Measurements from ENCODE around the gene GADD45A. TPM values are rescaled to one million over a fixed set of nuclear protein-coding genes. Genes with fewer than 3 reads are reported as not detected.

GADD45A gene
- total RNA-seq, 1 donor from 2014 or later: 36.7 TPM

DNA sequence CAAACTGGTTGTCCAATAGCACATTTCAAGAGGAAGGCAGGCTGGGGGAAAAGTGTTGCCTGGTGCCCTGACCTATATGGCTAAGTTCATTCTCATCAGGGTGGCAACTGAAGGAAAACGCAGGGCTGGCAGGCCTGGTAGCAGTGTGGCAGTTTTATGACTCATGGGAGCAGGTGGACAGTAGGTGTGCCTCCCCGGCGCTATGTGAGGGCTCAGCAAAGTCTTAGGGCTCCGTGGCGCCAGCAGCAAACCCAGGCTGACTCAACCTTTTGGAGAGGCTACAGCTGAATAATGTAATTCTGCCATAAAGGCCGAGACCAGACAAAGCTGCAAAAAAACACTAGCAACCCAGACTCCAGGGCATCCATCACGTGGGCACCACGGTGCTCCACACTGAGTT, 23.6 kb downstream of the GADD45A start:
- no peak for DNase-seq
- no peak overlapping the region for H3K4me3 Mint-ChIP-seq
- H3K27ac Mint-ChIP-seq: no peak overlapping the region
- intact Hi-C loops (cut with micrococcal nuclease): no loop called here
- H3K9me3 Mint-ChIP-seq: no peaks in the 10 kb centered on the region
- H3K36me3 Mint-ChIP-seq (ENCODE audit: low read depth): no peaks in the 10 kb centered on the region
- peaks cover 7% of the 10 kb centered on the region for H3K4me1 Mint-ChIP-seq
- peaks cover 13% of the 10 kb centered on the region for H3K27me3 Mint-ChIP-seq

GRCh38 chr1:67710417-67710816, 25.4 kb downstream of the GADD45A start:
- H3K9me3 Mint-ChIP-seq: no peaks in the 10 kb centered on the region
- intact Hi-C loops (cut with micrococcal nuclease): no loop called here
- H3K4me1 Mint-ChIP-seq: peaks cover 7% of the 10 kb centered on the region
- DNase-seq: no peak
- no peak overlapping the region for H3K4me3 Mint-ChIP-seq
- no peaks in the 10 kb centered on the region for H3K36me3 Mint-ChIP-seq (ENCODE audit: low read depth)
- no peak overlapping the region for H3K27ac Mint-ChIP-seq
- H3K27me3 Mint-ChIP-seq: peaks cover 13% of the 10 kb centered on the region

- Mint-ChIP-seq H3K4me3 (no peak overlapping the region), H3K36me3 (ENCODE audit: low read depth) (no peaks in the 10 kb centered on the region), H3K9me3 (no peaks in the 10 kb centered on the region), H3K27ac (no peak overlapping the region), H3K4me1 (peaks cover 7% of the 10 kb centered on the region), H3K27me3 (peaks cover 11% of the 10 kb centered on the region)
- DNase-seq: no peak
- intact Hi-C loops (cut with micrococcal nuclease): no loop called here
Observed at GRCh38 chr1:67711158-67711854, 26.3 kb downstream of the GADD45A start.

DNA sequence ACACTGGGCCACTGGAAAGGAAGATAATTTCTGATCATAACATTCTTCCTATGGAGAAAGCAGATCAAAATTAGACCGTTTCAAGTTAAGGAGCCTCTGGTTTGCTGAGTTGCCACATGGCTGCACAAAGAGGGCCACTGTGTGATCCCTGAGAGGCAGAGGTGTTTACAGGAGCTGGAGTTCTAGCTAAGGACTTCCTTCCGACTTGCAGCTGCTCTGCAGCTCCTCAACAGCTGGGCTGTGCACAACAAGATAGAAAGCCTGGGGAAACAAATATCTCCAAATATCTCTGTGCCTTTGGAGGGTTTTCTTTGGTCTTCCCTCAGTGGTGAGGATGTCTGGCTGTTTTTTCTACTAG, 26.8 kb downstream of the GADD45A start:
- DNase-seq: no peak
- H3K4me1 Mint-ChIP-seq: peaks cover 7% of the 10 kb centered on the region
- intact Hi-C loops (cut with micrococcal nuclease): no loop called here
- no peaks in the 10 kb centered on the region for H3K9me3 Mint-ChIP-seq
- H3K27me3 Mint-ChIP-seq: peaks cover 10% of the 10 kb centered on the region
- H3K27ac Mint-ChIP-seq: no peak overlapping the region
- H3K4me3 Mint-ChIP-seq: no peak overlapping the region
- no peaks in the 10 kb centered on the region for H3K36me3 Mint-ChIP-seq (ENCODE audit: low read depth)

DNA sequence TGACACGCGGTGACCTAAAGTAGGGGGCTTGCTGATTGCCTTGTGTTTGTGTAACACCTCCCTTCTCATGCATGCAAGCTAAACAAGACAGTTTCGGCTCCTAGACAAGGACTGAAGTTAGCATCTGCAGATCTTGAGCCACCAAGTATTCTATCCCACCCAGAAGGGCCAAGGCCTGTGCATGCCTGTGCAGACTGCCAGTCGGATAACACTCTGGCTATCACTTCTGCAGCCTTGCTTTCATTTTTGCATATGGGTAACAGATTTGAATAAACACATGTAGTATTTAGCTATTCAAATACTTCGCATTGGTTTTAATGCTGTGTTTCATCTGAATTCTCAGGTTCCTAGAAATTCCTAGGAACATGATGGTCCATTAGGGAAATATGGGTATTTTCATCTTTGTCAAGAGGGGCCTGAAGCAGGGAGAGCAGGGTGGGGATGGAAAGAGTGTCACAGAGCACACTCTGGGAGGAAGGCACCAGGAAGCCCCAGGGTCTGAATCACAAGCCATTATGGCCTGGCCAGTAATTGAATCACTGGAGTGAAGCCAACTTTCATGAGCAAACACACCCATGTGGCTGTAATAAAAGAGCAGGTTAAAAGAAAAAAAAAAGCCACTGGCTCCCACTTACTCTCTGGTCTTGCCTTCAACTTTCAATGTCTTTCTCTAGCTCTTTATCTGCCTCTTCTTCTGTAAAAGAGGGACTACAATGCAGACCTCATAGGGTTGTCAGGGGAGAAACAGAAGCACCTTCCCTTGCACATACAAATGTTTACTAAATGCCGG, 28.3 kb downstream of the GADD45A start:
- Mint-ChIP-seq H3K27me3 (peaks cover 10% of the 10 kb centered on the region), H3K9me3 (no peaks in the 10 kb centered on the region), H3K4me1 (peaks cover 7% of the 10 kb centered on the region), H3K27ac (no peak overlapping the region), H3K4me3 (no peak overlapping the region), H3K36me3 (ENCODE audit: low read depth) (no peaks in the 10 kb centered on the region)
- DNase-seq: no peak
- intact Hi-C loops (cut with micrococcal nuclease): no loop called here

DNA sequence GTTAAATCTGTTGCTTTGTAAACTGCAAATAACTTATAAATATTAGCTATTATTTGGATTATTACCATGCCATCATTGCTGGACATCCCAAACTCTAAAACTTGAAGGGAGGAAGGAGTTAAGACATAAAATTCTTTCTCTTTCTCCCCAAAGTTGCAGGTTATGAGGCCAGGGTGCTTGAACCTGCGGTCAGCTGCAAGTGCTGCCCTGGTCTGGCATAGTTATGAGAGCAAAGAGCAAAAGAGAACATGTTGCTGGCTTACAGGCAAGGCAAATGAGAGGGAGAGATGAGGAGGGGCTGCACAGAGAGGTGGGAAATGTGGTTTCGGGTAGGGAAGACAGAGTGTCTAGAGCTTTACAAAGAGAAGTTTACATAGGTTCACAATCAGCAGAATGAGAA, 30.8 kb downstream of the GADD45A start:
- H3K36me3 Mint-ChIP-seq (ENCODE audit: low read depth): no peaks in the 10 kb centered on the region
- intact Hi-C loops (cut with micrococcal nuclease): no loop called here
- peaks cover 7% of the 10 kb centered on the region for H3K4me1 Mint-ChIP-seq
- no peak for DNase-seq
- H3K4me3 Mint-ChIP-seq: no peak overlapping the region
- no peak overlapping the region for H3K27ac Mint-ChIP-seq
- peaks cover 8% of the 10 kb centered on the region for H3K27me3 Mint-ChIP-seq
- no peaks in the 10 kb centered on the region for H3K9me3 Mint-ChIP-seq

DNA sequence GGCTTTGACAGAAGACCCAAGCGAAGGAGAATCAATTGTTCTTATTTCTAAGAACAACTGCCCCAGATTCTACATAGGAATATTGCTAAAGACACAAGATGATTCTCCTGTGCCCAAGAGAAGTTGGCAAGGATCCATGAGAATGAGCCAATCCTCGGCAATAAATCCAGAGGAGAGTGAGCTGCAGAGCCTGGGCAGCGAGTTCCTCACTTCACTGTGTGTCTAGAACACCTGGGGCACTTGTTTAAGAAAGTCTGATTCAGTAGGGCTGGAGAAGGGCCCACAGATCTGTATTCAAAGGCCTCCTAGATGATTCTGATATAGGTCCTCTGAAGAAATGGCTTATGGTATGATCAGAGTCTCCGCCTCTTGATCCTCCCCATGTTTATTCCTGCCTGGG, 31.8 kb downstream of the GADD45A start:
- intact Hi-C loops (cut with micrococcal nuclease): no loop called here
- H3K9me3 Mint-ChIP-seq: no peaks in the 10 kb centered on the region
- H3K36me3 Mint-ChIP-seq (ENCODE audit: low read depth): no peaks in the 10 kb centered on the region
- no peak for DNase-seq
- no peak overlapping the region for H3K4me3 Mint-ChIP-seq
- no peak overlapping the region for H3K27ac Mint-ChIP-seq
- H3K27me3 Mint-ChIP-seq: peaks cover 3% of the 10 kb centered on the region
- peaks cover 4% of the 10 kb centered on the region for H3K4me1 Mint-ChIP-seq

GRCh38 chr1:67717876-67718275, 32.9 kb downstream of the GADD45A start:
- Mint-ChIP-seq H3K27ac (no peak overlapping the region), H3K4me3 (no peak overlapping the region), H3K9me3 (no peaks in the 10 kb centered on the region), H3K4me1 (peaks cover 3% of the 10 kb centered on the region), H3K36me3 (ENCODE audit: low read depth) (no peaks in the 10 kb centered on the region), H3K27me3 (peaks cover 3% of the 10 kb centered on the region)
- intact Hi-C loops (cut with micrococcal nuclease): no loop called here
- no peak for DNase-seq

DNA sequence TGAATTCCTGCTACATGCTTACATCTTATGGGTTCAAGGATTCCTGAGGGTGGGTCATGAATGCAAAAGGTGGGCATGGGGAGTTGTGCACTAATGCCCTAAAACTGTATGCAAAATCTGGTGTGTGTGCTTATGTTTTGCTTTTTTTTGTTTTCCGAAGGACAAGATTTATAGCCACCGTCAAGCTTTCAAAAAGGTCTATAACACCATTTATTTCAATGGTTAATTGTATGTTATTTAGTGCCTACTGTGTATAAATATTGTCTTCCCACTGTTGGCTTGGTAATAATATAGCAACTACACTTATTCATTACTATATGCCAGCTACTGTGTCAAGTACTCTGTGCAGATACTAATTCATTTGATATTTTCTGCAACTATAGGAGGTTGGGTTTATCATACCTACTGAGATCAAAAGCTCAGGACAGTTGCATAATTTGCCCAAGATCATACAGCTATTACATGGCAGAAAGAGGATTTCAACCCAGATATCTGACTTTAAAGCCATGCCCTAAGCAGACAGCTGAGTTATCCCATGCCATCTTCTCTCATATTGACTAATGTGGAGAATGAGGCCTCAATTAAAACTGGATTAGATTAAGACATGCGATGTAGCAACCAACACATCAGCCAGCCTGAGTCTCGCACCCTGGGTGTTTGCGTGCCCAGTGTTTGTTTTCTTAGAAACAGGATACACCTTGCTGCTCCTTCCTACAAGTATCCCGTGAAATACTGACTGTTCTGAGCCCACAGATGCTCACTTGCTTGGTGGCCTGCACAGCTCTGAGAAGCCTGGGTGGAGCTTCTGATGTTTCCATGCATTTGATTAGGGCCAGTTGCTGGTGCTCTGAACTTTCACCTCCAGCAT, 34.6 kb downstream of the GADD45A start:
- Mint-ChIP-seq H3K4me3 (no peak overlapping the region), H3K27ac (no peak overlapping the region), H3K4me1 (no peaks in the 10 kb centered on the region), H3K27me3 (peaks cover 3% of the 10 kb centered on the region), H3K36me3 (ENCODE audit: low read depth) (no peaks in the 10 kb centered on the region), H3K9me3 (no peaks in the 10 kb centered on the region)
- intact Hi-C loops (cut with micrococcal nuclease): no loop called here
- no peak for DNase-seq

- Mint-ChIP-seq H3K36me3 (ENCODE audit: low read depth) (no peaks in the 10 kb centered on the region), H3K4me1 (peaks cover 2% of the 10 kb centered on the region), H3K9me3 (peaks cover 4% of the 10 kb centered on the region), H3K4me3 (no peak overlapping the region), H3K27ac (no peak overlapping the region), H3K27me3 (no peaks in the 10 kb centered on the region)
- intact Hi-C loops (cut with micrococcal nuclease): no loop called here
- DNase-seq: no peak
Observed at GRCh38 chr1:67721112-67721511, 36.1 kb downstream of the GADD45A start.

- peaks cover 5% of the 10 kb centered on the region for H3K4me1 Mint-ChIP-seq
- H3K36me3 Mint-ChIP-seq (ENCODE audit: low read depth): no peaks in the 10 kb centered on the region
- no peak overlapping the region for H3K4me3 Mint-ChIP-seq
- peaks cover 1% of the 10 kb centered on the region for H3K27me3 Mint-ChIP-seq
- no peak for DNase-seq
- intact Hi-C loops (cut with micrococcal nuclease): no loop called here
- H3K9me3 Mint-ChIP-seq: peaks cover 4% of the 10 kb centered on the region
- H3K27ac Mint-ChIP-seq: no peak overlapping the region
Observed at GRCh38 chr1:67721650-67722291, 36.8 kb downstream of the GADD45A start.

DNA sequence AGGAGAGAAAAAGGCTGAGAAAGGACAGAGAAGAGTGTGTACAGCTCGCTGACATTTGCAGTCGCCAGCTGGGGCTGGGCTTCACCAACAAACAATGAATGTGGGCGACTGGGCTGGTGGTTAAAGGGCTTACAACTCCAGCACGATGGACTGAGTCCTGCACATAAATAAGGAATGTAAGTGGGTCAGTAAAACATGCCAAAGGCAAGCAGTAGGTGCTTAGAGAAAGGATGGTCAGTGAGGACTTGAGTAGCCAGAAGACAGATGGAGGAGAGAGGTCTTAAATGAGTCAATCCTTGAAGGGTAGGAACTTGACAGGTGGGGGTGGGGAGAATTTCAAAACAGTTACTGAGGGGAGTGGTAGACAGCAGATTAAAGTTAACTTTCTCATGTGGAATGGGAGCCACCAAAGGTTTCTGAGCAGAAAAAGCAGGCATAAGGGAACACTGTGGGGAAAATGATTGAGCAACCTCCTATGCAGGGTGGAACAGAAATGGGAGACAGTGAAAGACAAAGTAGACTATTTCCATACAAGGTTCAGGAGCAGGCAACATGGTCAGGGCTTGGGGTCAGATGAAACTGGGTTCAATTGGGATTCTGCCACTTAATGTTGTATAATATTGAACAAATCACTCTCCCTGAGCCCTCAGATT, 37.4 kb downstream of the GADD45A start:
- H3K27ac Mint-ChIP-seq: no peak overlapping the region
- peaks cover 4% of the 10 kb centered on the region for H3K9me3 Mint-ChIP-seq
- no peak for DNase-seq
- H3K4me1 Mint-ChIP-seq: peaks cover 6% of the 10 kb centered on the region
- H3K36me3 Mint-ChIP-seq (ENCODE audit: low read depth): no peaks in the 10 kb centered on the region
- H3K4me3 Mint-ChIP-seq: no peak overlapping the region
- peaks cover 2% of the 10 kb centered on the region for H3K27me3 Mint-ChIP-seq
- intact Hi-C loops (cut with micrococcal nuclease): no loop called here

- intact Hi-C loops (cut with micrococcal nuclease): loop anchor here (1.0 kb wide), 1 partner anchor 39 kb away; no protein-coding TSS in a partner anchor
- H3K4me3 Mint-ChIP-seq: no peak overlapping the region
- H3K9me3 Mint-ChIP-seq: peaks cover 4% of the 10 kb centered on the region
- H3K36me3 Mint-ChIP-seq (ENCODE audit: low read depth): no peaks in the 10 kb centered on the region
- no peak overlapping the region for H3K27ac Mint-ChIP-seq
- DNase-seq: no peak
- H3K4me1 Mint-ChIP-seq: peaks cover 6% of the 10 kb centered on the region
- peaks cover 2% of the 10 kb centered on the region for H3K27me3 Mint-ChIP-seq
Observed at GRCh38 chr1:67723126-67723525, 38.1 kb downstream of the GADD45A start.

Data from activated CD4-positive, alpha-beta T cell treated with anti-CD3 and anti-CD28 coated beads, Interleukin-2, amount 10 ng/mL, durations not matched to agents 24 days and 14 days (primary cell).